ENCODE data around the gene DDN. TPM values are rescaled to one million over a fixed set of nuclear protein-coding genes. Genes with fewer than 3 reads are reported as not detected.

DDN gene
- total and polyA plus RNA-seq, 9 of the 15 experiments (the other 6 are each of a cell fraction or from before 2014, with no cell fraction given) = 0.03 to 3.6 (median 1.6) TPM

DNA sequence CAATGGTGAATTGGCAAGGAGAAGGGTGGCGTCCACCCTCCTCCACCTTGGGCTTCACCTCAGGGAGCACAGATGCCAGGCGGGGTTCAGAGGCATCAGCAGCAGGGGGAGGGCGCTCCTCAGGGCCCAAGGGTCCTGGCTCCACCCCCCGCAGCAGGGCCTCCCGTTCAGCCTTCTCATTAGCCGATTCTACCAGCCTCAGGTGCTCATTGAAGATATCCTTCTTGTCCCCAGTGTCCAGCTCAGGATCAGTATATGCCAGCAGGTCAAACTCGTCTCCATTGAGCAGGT is 38.7 kb upstream of the DDN start:
- Histone ChIP-seq H3K27ac (ENCODE audit: extremely low read depth, low read depth, low read length) (no peak overlapping the region), H2AFZ (ENCODE audit: low read depth, low read length) (no peak overlapping the region), H3K4me2 (ENCODE audit: insufficient read depth, low read length) (no peak overlapping the region), H3K79me2 (ENCODE audit: control insufficient read depth, insufficient read depth, low read length) (no peaks in the 10 kb centered on the region), H3K9ac (ENCODE audit: insufficient read depth in 1 of 2, low read depth in 2 of 2, low read length in 2 of 2) (peak overlapping the region in 1 of 2 experiments; percentile 31; a peak in 1 of 4 replicates), H4K20me1 (replicated peaks; ENCODE audit: control insufficient read depth, insufficient read depth, low read length) (no peaks in the 10 kb centered on the region; the same call in 1 of the 2 replicates), H3K36me3 (ENCODE audit: control insufficient read depth, insufficient read depth, low read length) (peaks cover 97% of the 10 kb centered on the region; the same call in 2 of the 3 replicates), H3K4me3 (no peak overlapping the region), H3K9me3 (replicated peaks; ENCODE audit: control insufficient read depth, insufficient read depth, low read depth, low read length) (no peaks in the 10 kb centered on the region), H3K27me3 (ENCODE audit: control insufficient read depth in 2 of 2, insufficient read depth in 2 of 2, low read length in 2 of 2) (no peaks in the 10 kb centered on the region), H3K9me1 (ENCODE audit: control insufficient read depth, insufficient read depth, low read length) (no peaks in the 10 kb centered on the region), H3K4me1 (replicated peaks in 1 of 2; ENCODE audit: control insufficient read depth in 2 of 2, insufficient read depth in 2 of 2, low read length in 2 of 2) (peaks cover 0 to 7% of the 10 kb centered on the region in 2 experiments; a peak in 1 of 5 replicates)
- DNase-seq (ENCODE audit: extremely low read depth in 1 of 4, low spot score in 3 of 4) (no peak), ATAC-seq (no peak), FAIRE-seq (no peak)
- intact Hi-C loops (cut with micrococcal nuclease) = no loop called here
- in situ Hi-C loops (cut with MboI) = no loop called here
- 92% methylated on average over 7 of the region's 7 CpGs for WGBS (ENCODE audit: insufficient coverage, low coverage, missing lambda C conversion rate)
- TF ChIP-seq SMAD4 (CRISPR knock-in tag; conservative IDR thresholded peaks at IDR 0.05) = no peak
- no peak for TF ChIP-seq DIDO1 (tag; IDR thresholded peaks at IDR 0.05; ENCODE audit: low read depth)
- TF ChIP-seq, protein P1, sequence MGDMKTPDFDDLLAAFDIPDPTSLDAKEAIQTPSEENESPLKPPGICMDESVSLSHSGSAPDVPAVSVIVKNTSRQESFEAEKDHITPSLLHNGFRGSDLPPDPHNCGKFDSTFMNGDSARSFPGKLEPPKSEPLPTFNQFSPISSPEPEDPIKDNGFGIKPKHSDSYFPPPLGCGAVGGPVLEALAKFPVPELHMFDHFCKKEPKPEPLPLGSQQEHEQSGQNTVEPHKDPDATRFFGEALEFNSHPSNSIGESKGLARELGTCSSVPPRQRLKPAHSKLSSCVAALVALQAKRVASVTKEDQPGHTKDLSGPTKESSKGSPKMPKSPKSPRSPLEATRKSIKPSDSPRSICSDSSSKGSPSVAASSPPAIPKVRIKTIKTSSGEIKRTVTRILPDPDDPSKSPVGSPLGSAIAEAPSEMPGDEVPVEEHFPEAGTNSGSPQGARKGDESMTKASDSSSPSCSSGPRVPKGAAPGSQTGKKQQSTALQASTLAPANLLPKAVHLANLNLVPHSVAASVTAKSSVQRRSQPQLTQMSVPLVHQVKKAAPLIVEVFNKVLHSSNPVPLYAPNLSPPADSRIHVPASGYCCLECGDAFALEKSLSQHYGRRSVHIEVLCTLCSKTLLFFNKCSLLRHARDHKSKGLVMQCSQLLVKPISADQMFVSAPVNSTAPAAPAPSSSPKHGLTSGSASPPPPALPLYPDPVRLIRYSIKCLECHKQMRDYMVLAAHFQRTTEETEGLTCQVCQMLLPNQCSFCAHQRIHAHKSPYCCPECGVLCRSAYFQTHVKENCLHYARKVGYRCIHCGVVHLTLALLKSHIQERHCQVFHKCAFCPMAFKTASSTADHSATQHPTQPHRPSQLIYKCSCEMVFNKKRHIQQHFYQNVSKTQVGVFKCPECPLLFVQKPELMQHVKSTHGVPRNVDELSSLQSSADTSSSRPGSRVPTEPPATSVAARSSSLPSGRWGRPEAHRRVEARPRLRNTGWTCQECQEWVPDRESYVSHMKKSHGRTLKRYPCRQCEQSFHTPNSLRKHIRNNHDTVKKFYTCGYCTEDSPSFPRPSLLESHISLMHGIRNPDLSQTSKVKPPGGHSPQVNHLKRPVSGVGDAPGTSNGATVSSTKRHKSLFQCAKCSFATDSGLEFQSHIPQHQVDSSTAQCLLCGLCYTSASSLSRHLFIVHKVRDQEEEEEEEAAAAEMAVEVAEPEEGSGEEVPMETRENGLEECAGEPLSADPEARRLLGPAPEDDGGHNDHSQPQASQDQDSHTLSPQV (IDR thresholded peaks at IDR 0.05) = no peak
- no peak for TF ChIP-seq ARID2 (IDR thresholded peaks at IDR 0.05)
- no peak for TF ChIP-seq MTA1 (IDR thresholded peaks at IDR 0.05; ENCODE audit: borderline replicate concordance)
- TF ChIP-seq DMBX1 (CRISPR knock-in tag; IDR thresholded peaks at IDR 0.05; ENCODE audit: borderline replicate concordance) = no peak
- no peak for TF ChIP-seq EWSR1 (IDR thresholded peaks at IDR 0.05; ENCODE audit: borderline replicate concordance, low read depth, partially characterized antibody)
- TF ChIP-seq ZNF274 (IDR thresholded peaks at IDR 0.05; ENCODE audit: borderline replicate concordance, low read depth, low read length) = no peak
- no peak for TF ChIP-seq TAF9B (IDR thresholded peaks at IDR 0.05; ENCODE audit: partially characterized antibody)
- no peak for TF ChIP-seq PHTF2 (CRISPR knock-in tag; IDR thresholded peaks at IDR 0.05)
- TF ChIP-seq, protein P2, sequence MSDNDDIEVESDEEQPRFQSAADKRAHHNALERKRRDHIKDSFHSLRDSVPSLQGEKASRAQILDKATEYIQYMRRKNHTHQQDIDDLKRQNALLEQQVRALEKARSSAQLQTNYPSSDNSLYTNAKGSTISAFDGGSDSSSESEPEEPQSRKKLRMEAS (CRISPR knock-in tag; IDR thresholded peaks at IDR 0.05) = no peak
- TF ChIP-seq NUFIP1 (IDR thresholded peaks at IDR 0.05; ENCODE audit: partially characterized antibody) = no peak
- TF ChIP-seq, protein P3, sequence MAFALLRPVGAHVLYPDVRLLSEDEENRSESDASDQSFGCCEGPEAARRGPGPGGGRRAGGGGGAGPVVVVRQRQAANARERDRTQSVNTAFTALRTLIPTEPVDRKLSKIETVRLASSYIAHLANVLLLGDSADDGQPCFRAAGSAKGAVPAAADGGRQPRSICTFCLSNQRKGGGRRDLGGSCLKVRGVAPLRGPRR (CRISPR knock-in tag; IDR thresholded peaks at IDR 0.05) = no peak
- TF ChIP-seq GTF2E2 (tag; IDR thresholded peaks at IDR 0.05) = no peak
- no peak for TF ChIP-seq EHMT2 (IDR thresholded peaks at IDR 0.05)
- no peak for TF ChIP-seq SREBF1 (IDR thresholded peaks at IDR 0.05; ENCODE audit: borderline replicate concordance, low read depth, low read length)
- no peak for TF ChIP-seq FOXA3 (CRISPR knock-in tag; conservative IDR thresholded peaks at IDR 0.05 in 1 of 2, IDR thresholded peaks at IDR 0.05 in 1 of 2)
- no TSS peak for BruUV-seq (replicated peaks)
- ChIA-PET POLR2A (interaction anchor here (1.1 to 12.9 kb wide), 10 partner anchors 8 to 94 kb away, joined by 3 to 78 read pairs (median 8); partner anchors contain the start of genes PRKAG1 and TUBA1B), CTCF (ENCODE audit: low intra/inter-chr PET ratio) (no interaction called here)

Data from K562 (cell line).